Vagina (tissue), 2 donors: Measurements from ENCODE around the gene SUPT20HL1.

Source experiments
- CTCF ChIP-seq, 3 experiments: fragments of 450-650 bp in 2 of 3; fragments of 200-600 bp in 1 of 3; sonication (generic) in 1 of 3; IDR thresholded peaks; one replicate each; pipeline ENCODE4 v1.5.1; 2017 to 2019; ENCODE audit warnings: antibody characterized with exemption in 3 of 3, mild to moderate bottlenecking in 2 of 3, moderate library complexity in 2 of 3
- POLR2AphosphoS5 ChIP-seq, 2 donors: sonication (generic); formaldehyde crosslinking; IDR thresholded peaks; one replicate each; pipeline ENCODE4 v1.9.0; 2017; ENCODE audit warnings: antibody characterized with exemption in 2 of 2, mild to moderate bottlenecking in 2 of 2, low read depth in 1 of 2; ENCODE audit not compliant: insufficient read depth in 1 of 2

GRCh38 chrX:24333371-24333770 is 27.1 kb upstream of the SUPT20HL1 start:
- TF ChIP-seq CTCF (IDR thresholded peaks at IDR 0.05) (no peak), POLR2AphosphoS5 (IDR thresholded peaks at IDR 0.05; ENCODE audit: insufficient read depth in 1 of 2, low read depth in 1 of 2) (no peak)
